Left ventricle myocardium inferior (tissue), 1 donor: Measurements from ENCODE around the gene FARSA. TPM values are rescaled to one million over a fixed set of nuclear protein-coding genes. Genes with fewer than 3 reads are reported as not detected.

ENCODE experiments used
- DNase-seq: peaks from one replicate; pipeline ENCODE4 v3.0.0-alpha.2; 2020
- H3K27ac ChIP-seq: fragments of 200-600 bp; replicated peaks from 2 replicates; pipeline ENCODE4 v1.8.0; 2021
- H3K27me3 ChIP-seq: fragments of 200-600 bp; 2 replicates; pipeline ENCODE4 v1.8.0; 2021; ENCODE audit warnings: low read depth
- H3K36me3 ChIP-seq: fragments of 200-600 bp; 2 replicates; pipeline ENCODE4 v1.8.0; 2021
- H3K4me1 ChIP-seq: fragments of 200-600 bp; 2 replicates; pipeline ENCODE4 v1.8.0; 2021
- H3K4me3 ChIP-seq: fragments of 200-600 bp; 2 replicates; pipeline ENCODE4 v1.8.0; 2021; ENCODE audit warnings: mild to moderate bottlenecking, moderate library complexity
- H3K9me3 ChIP-seq: fragments of 200-600 bp; replicated peaks from 2 replicates; pipeline ENCODE4 v1.8.0; 2021
- CTCF ChIP-seq: fragments of 200-600 bp; IDR thresholded peaks from 2 replicates; pipeline ENCODE4 v1.8.0; 2021; ENCODE audit warnings: antibody characterized with exemption, mild to moderate bottlenecking, borderline replicate concordance
- intact Hi-C: fragments of 100-400 bp; cut with micrococcal nuclease; formaldehyde crosslinking; loops from one replicate; pipeline ENCODE4 v1.11.0; 2022
- total RNA-seq: library from RNA; stranded (reverse); fragmentation: NEBNext Ultra II Directional; extraction: Animal tissue kit (Norgen Biotek cat#: 25700); gene quantifications from one replicate; pipeline ENCODE4 v1.2.1, GENCODE V29; 2021
- donor health status: DM: no; HTN: yes; CAD: no; lungs with severe emphysema.

The FARSA gene
- total RNA-seq, 1 donor from 2014 or later: 37.8 TPM

- H3K36me3 ChIP-seq: no peaks in the 10 kb centered on the region
- DNase-seq: no peak
- peaks cover 11% of the 10 kb centered on the region for H3K9me3 ChIP-seq
- TF ChIP-seq CTCF: no peak
- intact Hi-C loops: no loop called here
- no peak overlapping the region for H3K4me3 ChIP-seq
- peaks cover 53% of the 10 kb centered on the region for H3K27me3 ChIP-seq
- H3K4me1 ChIP-seq: peaks cover 28% of the 10 kb centered on the region
- no peak overlapping the region for H3K27ac ChIP-seq
Observed at GRCh38 chr19:12884202-12884601, 49.3 kb downstream of the FARSA start.

- peaks cover 28% of the 10 kb centered on the region for H3K4me1 ChIP-seq
- peaks cover 12% of the 10 kb centered on the region for H3K36me3 ChIP-seq
- intact Hi-C loops: no loop called here
- no peak for TF ChIP-seq CTCF
- no peak overlapping the region for H3K27ac ChIP-seq
- peaks cover 52% of the 10 kb centered on the region for H3K27me3 ChIP-seq
- H3K9me3 ChIP-seq: peaks cover 11% of the 10 kb centered on the region
- H3K4me3 ChIP-seq: no peak overlapping the region
- DNase-seq: no peak
Observed at GRCh38 chr19:12882589-12882988, 50.9 kb downstream of the FARSA start.

GRCh38 chr19:12881172-12881808 lies 52.2 kb downstream of the FARSA start, which contains the start of gene DNASE2:
DNASE2 (minus strand) TSS chr19:12881449; CDS start chr19:12881375, 74 bp downstream.
- Histone ChIP-seq H3K9me3 (peaks cover 11% of the 10 kb centered on the region), H3K36me3 (peaks cover 24% of the 10 kb centered on the region), H3K4me3 (peak within 1 kb of the TSS; percentile 74), H3K4me1 (peaks cover 28% of the 10 kb centered on the region), H3K27ac (peak within 1 kb of the TSS; percentile 88), H3K27me3 (peaks cover 39% of the 10 kb centered on the region)
- intact Hi-C loops: no loop called here
- no peak for TF ChIP-seq CTCF
- peak; percentile 96 for DNase-seq

- Histone ChIP-seq H3K4me1 (peaks cover 23% of the 10 kb centered on the region), H3K4me3 (peak overlapping the region; percentile 74), H3K36me3 (peaks cover 30% of the 10 kb centered on the region), H3K27ac (peak overlapping the region; percentile 88), H3K27me3 (peaks cover 33% of the 10 kb centered on the region), H3K9me3 (peaks cover 11% of the 10 kb centered on the region)
- intact Hi-C loops: no loop called here
- no peak for DNase-seq
- TF ChIP-seq CTCF: no peak
Observed at GRCh38 chr19:12880551-12881171, 52.9 kb downstream of the FARSA start.

GRCh38 chr19:12875086-12875485 lies 58.4 kb downstream of the FARSA start:
- no peak for DNase-seq
- H3K36me3 ChIP-seq: peaks cover 34% of the 10 kb centered on the region
- peaks cover 9% of the 10 kb centered on the region for H3K27me3 ChIP-seq
- intact Hi-C loops: no loop called here
- H3K9me3 ChIP-seq: no peaks in the 10 kb centered on the region
- H3K27ac ChIP-seq: no peak overlapping the region
- no peak for TF ChIP-seq CTCF
- peaks cover 10% of the 10 kb centered on the region for H3K4me1 ChIP-seq
- H3K4me3 ChIP-seq: no peak overlapping the region
